Activated CD8-positive, alpha-beta memory T cell treated with anti-CD3 and anti-CD28 coated beads, Interleukin-2, amount 50 U/mL, for 48 hours (primary cell): ENCODE results near the gene CD27.
"Not testable (repeated sequence)": the region's sequence is repeated elsewhere in the genome, so short reads cannot be mapped to it uniquely, and the experiment has no call there.

Experiments
- DNase-seq: peaks from one replicate; pipeline ENCODE4 v3.0.0-alpha.2; 2020

The CD27 gene

GRCh38 chr12:6461401-6462233 is 16.9 kb downstream of the CD27 start:
- DNase-seq: peak; percentile 88

GRCh38 chr12:6462234-6462995 is 17.7 kb downstream of the CD27 start:
- peak; percentile 62 for DNase-seq

- DNase-seq: peak; percentile 56
Measured at GRCh38 chr12:6463216-6463615, 18.5 kb downstream of the CD27 start.

GRCh38 chr12:6463858-6464257 is 19.1 kb downstream of the CD27 start:
- peak; percentile 54 for DNase-seq

GRCh38 chr12:6464531-6464930 is 19.8 kb downstream of the CD27 start:
- DNase-seq: no peak

GRCh38 chr12:6465467-6466183 is 20.9 kb downstream of the CD27 start:
- DNase-seq: no peak

GRCh38 chr12:6466184-6466573 is 21.4 kb downstream of the CD27 start:
- no peak for DNase-seq

GRCh38 chr12:6466751-6467150 is 22.0 kb downstream of the CD27 start:
- peak; percentile 35 for DNase-seq

GRCh38 chr12:6467571-6468282 is 23.0 kb downstream of the CD27 start:
- peak; percentile 51 for DNase-seq

- DNase-seq: no peak
Measured at GRCh38 chr12:6468283-6468575, 23.5 kb downstream of the CD27 start.

GRCh38 chr12:6469092-6469491 is 24.3 kb downstream of the CD27 start:
- peak; percentile 49 for DNase-seq

- DNase-seq: no peak
Measured at GRCh38 chr12:6469609-6470374, 25.0 kb downstream of the CD27 start.

- peak; percentile 98 for DNase-seq
Measured at GRCh38 chr12:6470375-6471163, 25.8 kb downstream of the CD27 start, which contains the start of gene VAMP1. Gene VAMP1 (minus strand): TSS chr12:6470677. CDS start chr12:6470531, 146 bp downstream.

- DNase-seq: peak; percentile 20
Measured at GRCh38 chr12:6471989-6472360, 27.2 kb downstream of the CD27 start.

GRCh38 chr12:6472491-6472890 is 27.7 kb downstream of the CD27 start:
- peak; percentile 10 for DNase-seq

- peak; percentile 34 for DNase-seq
Measured at GRCh38 chr12:6475233-6475975, 30.6 kb downstream of the CD27 start.

GRCh38 chr12:6476489-6476888 is 31.7 kb downstream of the CD27 start:
- DNase-seq: no peak

GRCh38 chr12:6477601-6478377 is 33.0 kb downstream of the CD27 start:
- not testable (repeated sequence) for DNase-seq

- no peak for DNase-seq
Measured at GRCh38 chr12:6478416-6478815, 33.7 kb downstream of the CD27 start.

GRCh38 chr12:6488240-6488639 is 43.5 kb downstream of the CD27 start:
- no peak for DNase-seq
